NT2/D1 (cell line): ENCODE measurements around the gene PPP1R37.

Experiments used
- YY1 ChIP-seq: IDR thresholded peaks from 2 replicates; pipeline ENCODE4 v1.6.1; 2011; ENCODE audit not compliant: insufficient read length, insufficient read depth
- ZNF274 ChIP-seq: IDR thresholded peaks from 2 replicates; pipeline ENCODE4 v1.6.1; 2011; ENCODE audit warnings: mild to moderate bottlenecking, low read depth, low read length

DNA sequence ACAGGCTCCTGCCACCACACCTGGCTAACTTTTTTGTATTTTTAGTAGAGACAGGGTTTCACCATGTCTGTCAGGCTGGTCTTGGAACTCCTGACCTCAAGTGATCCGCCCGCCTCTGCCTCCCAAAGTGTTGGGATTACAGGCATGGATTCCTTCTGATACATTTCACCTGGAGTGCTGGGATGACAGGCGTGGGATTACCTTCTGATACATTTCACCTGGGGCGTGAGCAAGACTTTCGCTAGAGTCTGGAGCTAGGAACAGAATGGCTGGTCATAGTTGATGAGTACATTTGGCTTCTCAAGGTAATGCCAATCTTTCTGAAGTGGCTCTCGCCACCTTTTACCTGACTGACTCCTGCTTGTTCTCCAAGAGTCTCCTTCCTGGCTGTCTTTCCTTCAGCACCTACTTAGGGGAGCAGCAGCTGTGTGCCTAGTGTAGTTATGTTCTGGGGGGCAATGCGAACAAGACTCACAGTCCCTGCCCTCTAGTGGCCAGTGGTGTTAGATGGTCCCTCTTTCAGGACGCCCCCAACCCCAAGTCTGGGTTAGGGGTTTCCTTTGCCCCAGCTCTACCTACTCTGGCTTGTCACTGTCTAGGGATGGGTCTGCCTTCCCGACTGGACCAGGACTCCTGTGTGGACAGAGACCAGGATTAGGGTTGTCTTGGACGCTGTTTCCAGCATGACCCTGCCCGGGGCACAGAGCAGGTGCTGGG is 19.3 kb downstream of the PPP1R37 start:
- TF ChIP-seq ZNF274, result no peak
- TF ChIP-seq YY1, result no peak
